DND-41 (cell line): ENCODE measurements around the gene LAMTOR5.

ENCODE experiments used
- ATAC-seq: fragments of 200-7000 bp; cut with Tn5 transposase; 3 replicates; pipeline ENCODE4 v1.9.1; 2021; ENCODE audit warnings: low read depth; ENCODE audit not compliant: insufficient read depth
- DNase-seq: peaks from one replicate; pipeline ENCODE4 v3.0.0-alpha.2; 2020
- H2AFZ ChIP-seq: 2 replicates; pipeline ENCODE4 v1.6.0; 2012; ENCODE audit warnings: low read depth, low read length
- H3K27ac ChIP-seq: 2 replicates; pipeline ENCODE4 v1.5.1; 2012; ENCODE audit warnings: low read length, inconsistent platforms
- H3K27me3 ChIP-seq: fragments of 200-600 bp; sonication (generic); 2 replicates; pipeline ENCODE4 v1.6.0; 2012; ENCODE audit warnings: low read length, mild to moderate bottlenecking, inconsistent platforms; ENCODE audit not compliant: insufficient read depth, poor library complexity
- H3K36me3 ChIP-seq: 2 replicates; pipeline ENCODE4 v1.5.1; 2012; ENCODE audit warnings: low read length, inconsistent platforms; ENCODE audit not compliant: insufficient read depth
- H3K4me1 ChIP-seq: 2 replicates; pipeline ENCODE4 v1.5.1; 2012; ENCODE audit warnings: mild to moderate bottlenecking, low read length; ENCODE audit not compliant: insufficient read depth
- H3K4me2 ChIP-seq: 2 replicates; pipeline ENCODE4 v1.6.0; 2012; ENCODE audit warnings: mild to moderate bottlenecking, moderate library complexity, low read length, inconsistent platforms; ENCODE audit not compliant: insufficient read depth
- H3K4me3 ChIP-seq, 2 experiments: fragments of 200-600 bp in 1 of 2; shearing (Covaris generic) in 1 of 2; 2 replicates each; pipeline ENCODE4 v1.5.1; 2012 to 2016; ENCODE audit warnings: inconsistent platforms in 2 of 2, low read length in 2 of 2, mild to moderate bottlenecking in 2 of 2, low read depth in 1 of 2, moderate library complexity in 1 of 2
- H3K79me2 ChIP-seq: 2 replicates; pipeline ENCODE4 v1.6.0; 2012; ENCODE audit warnings: low read length, inconsistent platforms; ENCODE audit not compliant: insufficient read depth
- H3K9ac ChIP-seq: 2 replicates; pipeline ENCODE4 v1.6.0; 2012; ENCODE audit warnings: low read depth, mild to moderate bottlenecking, inconsistent platforms, low read length, moderate library complexity
- H3K9me3 ChIP-seq: 2 replicates; pipeline ENCODE4 v1.5.1; 2012; ENCODE audit warnings: low read length, moderate library complexity, mild to moderate bottlenecking, inconsistent platforms; ENCODE audit not compliant: insufficient read depth, severe bottlenecking
- H4K20me1 ChIP-seq: 2 replicates; pipeline ENCODE4 v1.6.0; 2012; ENCODE audit warnings: low read length; ENCODE audit not compliant: insufficient read depth
- CTCF ChIP-seq: IDR thresholded peaks from 2 replicates; pipeline ENCODE4 v1.5.1; 2012; ENCODE audit warnings: borderline replicate concordance, low read length, moderate library complexity, mild to moderate bottlenecking; ENCODE audit not compliant: poor library complexity, severe bottlenecking; ENCODE audit errors: extremely low read depth
- EZH2 ChIP-seq: IDR thresholded peaks from 3 replicates; pipeline ENCODE4 v1.6.1; 2012; ENCODE audit warnings: borderline replicate concordance, low read depth, mild to moderate bottlenecking, moderate library complexity, low read length, inconsistent platforms; ENCODE audit not compliant: severe bottlenecking

The LAMTOR5 gene

GRCh38 chr1:110360431-110360830 is 47.1 kb downstream of the LAMTOR5 start:
- H3K9ac ChIP-seq: no peak overlapping the region
- no peak overlapping the region for H3K4me2 ChIP-seq
- peaks cover 46% of the 10 kb centered on the region for H4K20me1 ChIP-seq
- H3K27ac ChIP-seq: no peak overlapping the region
- H3K36me3 ChIP-seq: peaks cover 89% of the 10 kb centered on the region
- H3K4me1 ChIP-seq: 0 out of 2 replicates have a peak, but pooled peaks cover 4% of the 10 kb centered on the region
- TF ChIP-seq EZH2 (no peak), CTCF (no peak)
- no peak overlapping the region for H2AFZ ChIP-seq
- no peak overlapping the region for H3K4me3 ChIP-seq
- DNase-seq: no peak
- H3K27me3 ChIP-seq: no peaks in the 10 kb centered on the region
- H3K79me2 ChIP-seq: peaks cover 94% of the 10 kb centered on the region
- ATAC-seq: no peak
- H3K9me3 ChIP-seq: no peaks in the 10 kb centered on the region

GRCh38 chr1:110356379-110356778 is 51.1 kb downstream of the LAMTOR5 start:
- no peaks in the 10 kb centered on the region for H3K9me3 ChIP-seq
- no peak overlapping the region for H3K27ac ChIP-seq
- H3K27me3 ChIP-seq: no peaks in the 10 kb centered on the region
- no peak for DNase-seq
- ATAC-seq: no peak
- H3K4me3 ChIP-seq: no peak overlapping the region
- H3K9ac ChIP-seq: no peak overlapping the region
- 0 out of 2 replicates have a peak overlapping the region, but pooled peaks have one; percentile 16 for H3K4me2 ChIP-seq
- H3K79me2 ChIP-seq: peaks cover 100% of the 10 kb centered on the region
- peaks cover 85% of the 10 kb centered on the region for H3K36me3 ChIP-seq
- H3K4me1 ChIP-seq: peaks cover 18% of the 10 kb centered on the region
- H4K20me1 ChIP-seq: peaks cover 53% of the 10 kb centered on the region
- H2AFZ ChIP-seq: no peak overlapping the region
- TF ChIP-seq CTCF: no peak
- no peak for TF ChIP-seq EZH2

GRCh38 chr1:110355321-110355720 is 52.2 kb downstream of the LAMTOR5 start:
- Histone ChIP-seq H3K79me2 (peaks cover 100% of the 10 kb centered on the region), H3K27me3 (no peaks in the 10 kb centered on the region), H3K36me3 (peaks cover 87% of the 10 kb centered on the region), H3K4me2 (no peak overlapping the region), H3K9me3 (no peaks in the 10 kb centered on the region), H4K20me1 (peaks cover 60% of the 10 kb centered on the region), H3K9ac (no peak overlapping the region), H3K4me1 (peaks cover 28% of the 10 kb centered on the region), H3K4me3 (no peak overlapping the region), H2AFZ (no peak overlapping the region), H3K27ac (no peak overlapping the region)
- TF ChIP-seq EZH2 (no peak), CTCF (no peak)
- ATAC-seq: no peak
- no peak for DNase-seq
